GM18861 (cell line): ENCODE measurements around the gene GRPEL1.
A peak's percentile ranks its signal among the peaks of the same experiment; 100 is the strongest.
"Not testable (repeated sequence)": the region's sequence is repeated elsewhere in the genome, so short reads cannot be mapped to it uniquely, and the experiment has no call there.

Source experiments
- ATAC-seq: cut with Tn5 transposase; IDR thresholded peaks from one replicate; pipeline ENCODE4 v1.9.1; 2021; ENCODE audit not compliant: unreplicated experiment

Gene GRPEL1

DNA sequence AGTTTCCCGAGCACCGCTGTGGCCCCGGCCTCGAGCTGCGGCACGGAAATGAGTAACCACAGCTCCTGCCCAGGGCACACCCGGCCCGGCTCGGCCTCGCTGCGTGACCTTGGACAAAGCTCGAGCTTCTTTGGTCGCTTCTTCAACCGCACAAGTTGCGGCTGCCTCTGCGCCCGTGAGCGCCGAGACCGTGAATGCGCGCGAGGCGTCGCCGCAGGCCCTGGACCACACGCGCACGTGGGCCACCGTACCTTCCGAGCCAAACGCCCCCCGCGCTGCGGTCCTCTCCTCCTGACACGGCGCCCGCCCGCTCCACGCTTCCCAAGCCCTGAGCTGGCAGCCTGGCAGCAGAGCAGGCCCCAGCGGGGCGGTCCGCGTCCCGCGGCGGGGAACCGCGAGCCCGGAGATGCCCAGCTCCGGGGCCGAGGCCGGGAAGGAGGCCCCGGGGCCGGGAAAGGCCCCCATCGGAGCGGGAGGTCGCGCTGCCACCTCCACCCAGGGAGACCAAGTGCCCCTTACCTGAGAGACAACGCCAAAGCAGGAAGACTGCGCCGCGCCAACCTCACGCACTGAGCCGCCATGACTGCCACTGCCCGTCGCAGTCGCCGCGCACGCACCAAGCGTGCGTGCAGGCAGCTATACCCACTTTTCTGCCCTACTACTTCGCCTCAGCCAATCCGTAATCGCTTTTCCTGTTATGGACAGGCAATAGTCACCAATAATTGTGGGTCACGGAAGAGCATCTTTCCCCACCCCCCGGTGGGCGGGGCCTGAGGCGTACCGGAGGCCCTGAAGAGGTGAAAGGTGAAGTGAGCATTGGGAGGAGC is at the start of gene GRPEL1:
GRPEL1 (minus strand) TSS at position 613 of the 827 bp plus-strand sequence; CDS start at position 581, 32 bp downstream.
- peak; percentile 94 for ATAC-seq

DNA sequence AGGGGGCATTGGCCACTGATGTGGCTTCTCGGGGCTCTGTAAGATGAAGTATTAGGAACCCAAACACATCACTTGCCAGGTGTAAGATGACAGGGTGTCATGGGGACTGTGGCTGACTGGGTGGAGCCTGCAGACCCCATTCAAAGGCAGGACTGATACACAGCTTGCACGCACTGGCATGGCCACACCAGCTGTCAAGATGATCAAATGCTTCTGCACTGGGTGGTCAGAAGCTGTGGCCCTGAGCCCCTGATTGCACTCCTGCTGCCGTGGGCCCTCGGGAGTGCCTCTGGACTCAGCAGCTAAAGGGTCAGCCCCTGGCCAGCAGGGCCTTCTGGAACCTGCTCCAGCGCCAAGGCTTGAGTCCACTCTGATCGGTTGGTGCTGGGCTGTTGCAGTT is 48.8 kb upstream of the GRPEL1 start:
- no peak for ATAC-seq

DNA sequence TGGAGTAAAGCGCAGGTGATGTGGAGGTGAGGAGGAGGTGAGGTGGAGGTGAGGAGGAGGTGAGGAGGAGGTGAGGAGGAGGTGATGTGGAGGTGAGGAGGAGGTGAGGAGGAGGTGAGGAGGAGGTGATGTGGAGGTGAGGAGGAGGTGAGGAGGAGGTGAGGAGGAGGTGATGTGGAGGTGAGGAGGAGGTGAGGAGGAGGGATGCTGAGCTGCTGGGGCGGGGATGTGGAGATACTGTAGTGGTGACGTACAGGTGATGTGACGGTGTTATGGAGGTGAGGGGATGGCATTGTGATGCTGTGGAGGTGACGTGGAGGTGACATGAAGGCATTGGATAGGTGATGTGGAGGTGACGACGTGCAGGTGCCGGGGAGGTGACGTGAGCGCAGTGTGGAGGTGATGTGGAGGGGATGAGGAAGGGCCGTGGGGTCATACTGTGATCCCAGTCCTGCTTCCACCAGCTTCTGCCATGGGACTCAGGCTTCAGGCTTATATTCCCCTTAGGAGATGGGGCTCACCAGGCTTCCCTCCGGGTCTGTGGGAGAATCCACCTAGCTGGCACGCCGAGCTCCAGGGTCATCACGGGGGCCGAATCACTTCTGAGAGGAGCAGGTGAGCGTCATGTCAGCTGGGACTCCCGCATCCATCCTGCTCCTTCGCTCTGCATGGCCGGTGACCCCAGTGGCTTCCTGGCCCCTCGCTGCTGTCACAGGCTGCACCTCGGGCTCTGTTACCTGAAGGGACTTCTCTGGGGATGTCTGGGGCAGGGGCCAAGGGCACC is 47.9 kb upstream of the GRPEL1 start:
- ATAC-seq: no peak

GRCh38 chr4:7112656-7113055 is 44.8 kb upstream of the GRPEL1 start:
- ATAC-seq: no peak

GRCh38 chr4:7111441-7111840 is 43.6 kb upstream of the GRPEL1 start:
- no peak for ATAC-seq

- ATAC-seq: no peak
Observed at GRCh38 chr4:7110546-7110945, 42.7 kb upstream of the GRPEL1 start.

DNA sequence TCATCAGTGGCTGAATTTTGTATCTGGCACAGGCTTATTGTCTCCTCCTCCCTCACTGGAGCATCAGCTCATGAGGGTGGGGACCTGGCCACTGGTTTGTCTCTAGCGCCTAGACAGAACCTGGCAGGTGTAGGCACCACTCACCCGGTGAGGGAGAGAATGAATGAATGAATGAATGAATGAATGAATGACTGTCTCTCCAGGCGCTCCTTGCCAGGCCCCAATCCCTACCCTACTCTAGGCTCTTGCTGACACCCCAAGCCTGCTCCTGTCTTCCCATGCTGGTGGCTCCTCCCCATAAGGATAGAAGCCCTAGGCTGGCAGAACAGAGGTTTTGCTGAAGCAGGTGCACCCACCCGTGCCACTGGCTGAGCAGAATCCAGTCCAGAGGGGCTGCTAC is 41.3 kb upstream of the GRPEL1 start:
- ATAC-seq: no peak

GRCh38 chr4:7108660-7109059 is 40.8 kb upstream of the GRPEL1 start:
- ATAC-seq: no peak

DNA sequence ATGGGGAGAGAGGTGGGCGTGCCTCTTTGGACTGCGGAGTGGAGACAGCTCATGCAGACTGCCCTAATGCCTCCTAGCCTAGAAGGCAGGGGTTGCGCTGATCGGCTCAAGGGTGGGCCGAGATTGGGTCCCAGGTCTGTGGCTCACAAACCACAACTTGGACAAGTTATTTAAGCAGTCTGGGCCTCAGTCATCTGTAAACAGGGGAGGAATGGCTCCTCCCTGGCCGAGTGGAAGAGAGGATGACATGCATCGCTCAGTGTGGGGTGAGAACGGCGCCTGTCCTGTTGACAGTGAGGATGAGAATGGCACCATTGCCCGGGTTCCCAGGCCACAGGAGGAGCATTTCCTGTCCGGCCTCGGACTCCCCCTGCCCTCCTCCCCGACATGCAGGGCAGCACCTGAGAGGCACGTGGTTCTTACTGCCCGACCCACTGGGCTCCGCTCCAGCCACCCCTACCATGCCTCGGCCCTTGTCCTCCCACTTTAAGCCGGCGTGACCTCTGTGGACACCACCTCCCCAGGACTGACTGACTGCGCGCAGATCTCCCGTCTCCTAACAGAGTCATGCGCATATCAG is 40.3 kb upstream of the GRPEL1 start:
- ATAC-seq: no peak

- no peak for ATAC-seq
Observed at GRCh38 chr4:7107166-7107905, 39.5 kb upstream of the GRPEL1 start.

DNA sequence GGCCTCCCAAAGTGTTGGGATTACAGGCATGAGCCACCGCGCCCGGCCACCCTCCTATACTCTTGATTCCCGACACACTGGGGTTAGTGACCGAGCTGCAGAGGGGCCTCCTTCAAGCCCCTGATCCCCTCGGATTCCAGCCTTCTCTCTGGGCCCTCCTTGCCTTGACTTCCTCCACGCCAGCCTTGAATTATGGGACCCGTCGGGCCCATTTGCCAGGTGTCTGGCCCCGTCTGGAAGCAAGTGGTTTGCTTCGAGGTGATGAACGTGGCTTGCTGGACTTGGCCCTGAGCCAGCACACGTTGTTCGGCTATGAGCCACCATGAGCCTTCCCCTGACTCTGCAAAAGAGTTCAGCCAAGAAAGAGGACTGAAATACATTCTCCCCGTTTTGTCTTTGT is 37.4 kb upstream of the GRPEL1 start:
- ATAC-seq: no peak

DNA sequence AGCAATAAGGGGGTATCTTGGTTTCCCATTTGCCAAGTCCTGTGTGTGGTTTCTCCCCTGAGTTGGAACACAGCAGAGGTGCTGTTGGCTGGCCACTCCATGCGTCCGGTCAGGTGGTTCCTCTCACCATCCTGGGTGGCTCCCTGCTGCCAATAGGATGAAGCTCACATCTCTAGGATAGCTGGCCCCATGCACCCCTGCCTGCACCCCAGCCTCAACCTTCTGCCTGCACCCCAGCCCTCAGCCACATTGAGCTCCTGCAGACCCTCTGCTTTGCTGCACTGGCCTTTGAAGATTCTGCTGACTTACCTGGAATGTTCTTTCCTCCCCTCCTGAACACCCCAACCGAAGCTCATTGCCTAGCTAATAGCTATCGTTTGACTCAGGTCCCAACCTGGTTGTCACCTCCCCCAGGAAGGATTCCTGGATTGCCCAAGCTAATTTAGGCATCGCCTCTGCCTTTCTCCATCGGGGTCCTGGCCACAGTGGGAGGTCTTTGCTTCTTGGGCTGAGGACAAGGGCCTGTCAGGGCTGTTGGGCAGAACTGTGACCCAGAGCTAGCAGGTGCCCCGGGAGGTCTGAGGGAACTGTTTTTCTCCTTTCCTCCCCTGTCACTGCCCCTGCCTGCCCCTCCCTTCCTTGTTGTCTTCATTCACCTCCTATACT is 36.6 kb upstream of the GRPEL1 start:
- no peak for ATAC-seq

GRCh38 chr4:7103607-7104365 is 35.9 kb upstream of the GRPEL1 start:
- no peak for ATAC-seq

- ATAC-seq: peak; percentile 62
Observed at GRCh38 chr4:7103031-7103606, 35.3 kb upstream of the GRPEL1 start.

DNA sequence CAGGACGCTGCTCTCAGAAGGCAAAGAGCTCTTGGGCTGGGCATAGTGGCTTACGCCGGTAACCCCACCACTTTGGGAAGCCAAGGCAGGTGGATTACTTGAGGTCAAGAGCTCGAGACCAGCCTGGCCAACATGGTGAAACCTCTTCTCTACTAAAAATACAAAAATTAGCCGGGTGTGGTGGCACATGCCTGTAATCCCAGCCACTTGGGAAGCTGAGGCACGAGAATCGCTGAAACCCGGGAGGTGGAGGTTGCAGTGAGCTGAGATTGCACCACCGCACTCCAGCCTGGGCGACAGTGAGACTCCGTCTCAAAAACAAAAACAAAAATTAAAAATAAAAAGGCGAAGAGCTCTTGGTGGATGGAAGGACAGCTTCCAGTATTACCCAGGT is 34.6 kb upstream of the GRPEL1 start:
- ATAC-seq: not testable (repeated sequence)

GRCh38 chr4:7101692-7102515 is 34.0 kb upstream of the GRPEL1 start:
- peak; percentile 66 for ATAC-seq

DNA sequence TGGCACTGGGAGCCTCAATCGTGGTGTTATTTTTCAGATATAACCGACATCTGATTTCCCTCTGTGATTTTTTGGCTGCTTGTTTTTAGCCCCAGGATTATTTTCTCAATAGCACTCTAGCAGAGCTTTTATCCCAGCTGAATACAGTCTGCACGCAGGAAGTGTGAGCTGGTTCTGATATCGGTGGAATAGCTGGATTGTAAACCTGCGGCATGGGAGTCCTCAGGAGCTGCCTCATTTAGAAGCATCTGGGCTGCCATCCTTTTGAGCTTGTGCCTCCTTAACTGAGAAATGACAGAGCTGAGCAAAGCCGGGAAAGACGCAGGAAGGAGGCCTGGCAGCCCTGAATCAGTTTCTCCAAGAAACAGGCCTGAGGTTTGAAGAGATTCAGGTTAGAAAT is 28.4 kb upstream of the GRPEL1 start:
- ATAC-seq: no peak

DNA sequence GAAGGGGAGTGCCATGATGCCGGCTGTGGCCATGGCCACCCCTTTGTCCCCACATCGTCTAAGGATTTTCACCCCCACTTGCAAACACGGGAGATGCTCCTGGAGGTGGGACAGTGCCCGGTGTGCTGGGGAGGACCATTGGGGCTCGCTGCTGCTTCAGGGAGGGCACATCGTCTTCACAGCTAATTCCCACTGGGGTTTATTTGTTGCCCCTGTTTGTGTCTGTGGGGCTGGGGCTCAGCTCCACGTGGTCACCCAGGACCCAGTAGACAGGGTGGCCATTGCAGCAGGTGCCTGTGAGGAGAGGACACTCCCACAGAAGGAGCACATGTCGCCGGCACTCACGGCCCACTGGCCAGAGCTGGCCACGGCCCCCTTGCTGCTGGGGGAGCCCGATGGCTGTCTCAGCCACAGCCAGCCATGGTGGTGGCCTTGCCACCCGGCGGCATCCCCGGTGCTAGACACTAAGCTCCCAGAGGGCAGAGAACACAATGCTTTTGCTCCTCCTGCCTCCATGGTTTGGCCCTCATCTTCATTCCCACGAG is 27.8 kb upstream of the GRPEL1 start:
- no peak for ATAC-seq
